Measurements from ENCODE around the gene TNXB. TPM values are rescaled to one million over a fixed set of nuclear protein-coding genes. Genes with fewer than 3 reads are reported as not detected.
"Not testable (repeated sequence)": the region's sequence is repeated elsewhere in the genome, so short reads cannot be mapped to it uniquely, and the experiment has no call there.

Gene TNXB
- total RNA-seq, 1 donor from 2014 or later, result 6.0 TPM

- TF ChIP-seq, protein P1, sequence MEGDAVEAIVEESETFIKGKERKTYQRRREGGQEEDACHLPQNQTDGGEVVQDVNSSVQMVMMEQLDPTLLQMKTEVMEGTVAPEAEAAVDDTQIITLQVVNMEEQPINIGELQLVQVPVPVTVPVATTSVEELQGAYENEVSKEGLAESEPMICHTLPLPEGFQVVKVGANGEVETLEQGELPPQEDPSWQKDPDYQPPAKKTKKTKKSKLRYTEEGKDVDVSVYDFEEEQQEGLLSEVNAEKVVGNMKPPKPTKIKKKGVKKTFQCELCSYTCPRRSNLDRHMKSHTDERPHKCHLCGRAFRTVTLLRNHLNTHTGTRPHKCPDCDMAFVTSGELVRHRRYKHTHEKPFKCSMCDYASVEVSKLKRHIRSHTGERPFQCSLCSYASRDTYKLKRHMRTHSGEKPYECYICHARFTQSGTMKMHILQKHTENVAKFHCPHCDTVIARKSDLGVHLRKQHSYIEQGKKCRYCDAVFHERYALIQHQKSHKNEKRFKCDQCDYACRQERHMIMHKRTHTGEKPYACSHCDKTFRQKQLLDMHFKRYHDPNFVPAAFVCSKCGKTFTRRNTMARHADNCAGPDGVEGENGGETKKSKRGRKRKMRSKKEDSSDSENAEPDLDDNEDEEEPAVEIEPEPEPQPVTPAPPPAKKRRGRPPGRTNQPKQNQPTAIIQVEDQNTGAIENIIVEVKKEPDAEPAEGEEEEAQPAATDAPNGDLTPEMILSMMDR (IDR thresholded peaks at IDR 0.05; ENCODE audit: partially characterized antibody, unreplicated experiment), result no peak
- no peak for DNase-seq
- H3K4me1 Mint-ChIP-seq (ENCODE audit: low read depth, unreplicated experiment), result peaks cover 14% of the 10 kb centered on the region
- no peaks in the 10 kb centered on the region for H3K36me3 Mint-ChIP-seq (ENCODE audit: unreplicated experiment)
- peaks cover 16% of the 10 kb centered on the region for H3K27me3 Mint-ChIP-seq (ENCODE audit: unreplicated experiment)
- no peak overlapping the region for H3K27ac Mint-ChIP-seq (ENCODE audit: unreplicated experiment)
- H3K4me3 Mint-ChIP-seq (ENCODE audit: unreplicated experiment), result no peak overlapping the region
- peaks cover 10% of the 10 kb centered on the region for H3K9me3 Mint-ChIP-seq (ENCODE audit: unreplicated experiment)
These were observed 39.7 kb downstream of the TNXB start for GRCh38 chr6:32069460-32069859.

DNA sequence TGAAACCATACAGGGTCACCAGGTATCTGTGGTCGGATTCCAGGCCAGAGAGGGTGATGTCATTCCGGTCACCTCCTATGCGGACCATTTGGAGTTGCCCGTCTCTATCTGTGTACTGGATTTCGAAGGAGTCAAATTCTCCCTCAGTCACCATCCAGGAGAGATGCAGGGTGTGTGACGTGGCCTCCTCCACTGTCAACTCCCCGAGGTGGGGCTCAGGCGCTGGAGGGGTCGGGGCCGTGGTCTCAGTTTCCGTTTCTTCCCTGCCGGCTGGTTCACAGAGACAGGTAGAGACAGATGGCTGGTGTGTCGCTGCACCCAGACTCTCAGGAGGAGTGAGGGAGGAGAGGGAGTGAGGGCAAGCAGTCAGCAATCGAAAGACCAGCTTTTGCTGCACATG is 40.3 kb downstream of the TNXB start:
- H3K4me3 Mint-ChIP-seq (ENCODE audit: unreplicated experiment), result no peak overlapping the region
- peaks cover 14% of the 10 kb centered on the region for H3K4me1 Mint-ChIP-seq (ENCODE audit: low read depth, unreplicated experiment)
- peaks cover 11% of the 10 kb centered on the region for H3K9me3 Mint-ChIP-seq (ENCODE audit: unreplicated experiment)
- peaks cover 11% of the 10 kb centered on the region for H3K27me3 Mint-ChIP-seq (ENCODE audit: unreplicated experiment)
- H3K27ac Mint-ChIP-seq (ENCODE audit: unreplicated experiment), result no peak overlapping the region
- TF ChIP-seq, protein P1 (IDR thresholded peaks at IDR 0.05; ENCODE audit: partially characterized antibody, unreplicated experiment), result no peak
- DNase-seq, result no peak
- no peaks in the 10 kb centered on the region for H3K36me3 Mint-ChIP-seq (ENCODE audit: unreplicated experiment)

GRCh38 chr6:32068315-32068714 is 40.8 kb downstream of the TNXB start:
- not testable (repeated sequence) for H3K27ac Mint-ChIP-seq (ENCODE audit: unreplicated experiment); H3K36me3 Mint-ChIP-seq (ENCODE audit: unreplicated experiment); DNase-seq; H3K4me3 Mint-ChIP-seq (ENCODE audit: unreplicated experiment); H3K27me3 Mint-ChIP-seq (ENCODE audit: unreplicated experiment)
- peaks cover 12% of the 10 kb centered on the region for H3K9me3 Mint-ChIP-seq (ENCODE audit: unreplicated experiment)
- peaks cover 13% of the 10 kb centered on the region for H3K4me1 Mint-ChIP-seq (ENCODE audit: low read depth, unreplicated experiment)

GRCh38 chr6:32067521-32067920 is 41.6 kb downstream of the TNXB start:
- H3K27ac Mint-ChIP-seq (ENCODE audit: unreplicated experiment); DNase-seq; H3K9me3 Mint-ChIP-seq (ENCODE audit: unreplicated experiment); H3K4me1 Mint-ChIP-seq (ENCODE audit: low read depth, unreplicated experiment); H3K36me3 Mint-ChIP-seq (ENCODE audit: unreplicated experiment); H3K27me3 Mint-ChIP-seq (ENCODE audit: unreplicated experiment); H3K4me3 Mint-ChIP-seq (ENCODE audit: unreplicated experiment): not testable (repeated sequence)

- H3K4me3 Mint-ChIP-seq (ENCODE audit: unreplicated experiment), result no peak overlapping the region
- H3K36me3 Mint-ChIP-seq (ENCODE audit: unreplicated experiment), result no peaks in the 10 kb centered on the region
- DNase-seq, result no peak
- peaks cover 3% of the 10 kb centered on the region for H3K4me1 Mint-ChIP-seq (ENCODE audit: low read depth, unreplicated experiment)
- peaks cover 7% of the 10 kb centered on the region for H3K27me3 Mint-ChIP-seq (ENCODE audit: unreplicated experiment)
- peaks cover 7% of the 10 kb centered on the region for H3K9me3 Mint-ChIP-seq (ENCODE audit: unreplicated experiment)
- TF ChIP-seq, protein P1 (IDR thresholded peaks at IDR 0.05; ENCODE audit: partially characterized antibody, unreplicated experiment), result no peak
- H3K27ac Mint-ChIP-seq (ENCODE audit: unreplicated experiment), result no peak overlapping the region
These were observed 44.4 kb downstream of the TNXB start for GRCh38 chr6:32064706-32065105.

DNA sequence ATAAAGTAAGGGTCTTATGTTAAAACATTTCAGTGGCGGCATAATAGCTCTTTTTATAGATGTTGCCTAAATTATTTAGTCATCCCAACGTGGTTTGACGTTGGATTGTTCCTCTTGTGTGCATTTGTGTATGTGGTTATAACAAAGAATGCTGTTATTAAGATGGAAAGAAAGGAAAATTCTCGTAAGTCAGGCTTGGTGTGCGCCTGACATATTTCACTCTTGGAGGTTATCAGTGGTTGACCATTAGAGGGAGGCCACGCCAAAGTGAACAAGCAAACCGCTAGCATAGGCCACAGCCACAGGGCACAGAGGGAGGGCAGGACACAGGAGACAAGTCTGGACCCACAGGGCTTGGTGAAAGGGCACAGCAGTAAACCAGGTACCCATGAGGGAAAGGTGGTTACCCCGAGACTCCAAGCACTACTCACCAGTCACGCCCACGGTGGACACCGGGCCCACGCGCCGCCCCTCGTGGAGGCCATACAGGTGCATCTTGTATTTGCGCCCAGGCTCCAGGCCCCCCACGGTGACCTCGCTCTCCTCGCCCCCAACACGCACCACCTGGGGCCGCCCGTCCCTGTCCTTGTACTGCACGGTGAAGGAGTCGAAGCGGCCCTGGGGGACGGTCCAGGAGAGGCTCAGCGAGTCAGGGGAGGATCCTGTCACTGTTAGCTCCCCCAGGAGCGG is 48.0 kb downstream of the TNXB start:
- Mint-ChIP-seq H3K4me3 (ENCODE audit: unreplicated experiment) (peak overlapping the region; percentile 38), H3K9me3 (ENCODE audit: unreplicated experiment) (peaks cover 2% of the 10 kb centered on the region), H3K36me3 (ENCODE audit: unreplicated experiment) (no peaks in the 10 kb centered on the region), H3K4me1 (ENCODE audit: low read depth, unreplicated experiment) (no peaks in the 10 kb centered on the region), H3K27me3 (ENCODE audit: unreplicated experiment) (peaks cover 10% of the 10 kb centered on the region), H3K27ac (ENCODE audit: unreplicated experiment) (no peak overlapping the region)
- no peak for DNase-seq
- TF ChIP-seq, protein P1 (IDR thresholded peaks at IDR 0.05; ENCODE audit: partially characterized antibody, unreplicated experiment), result no peak
